Right lobe of liver (tissue), 6 donors: ENCODE measurements around the gene PTH2. TPM values are rescaled to one million over a fixed set of nuclear protein-coding genes. Genes with fewer than 3 reads are reported as not detected.
"Not testable (repeated sequence)": the region's sequence is repeated elsewhere in the genome, so short reads cannot be mapped to it uniquely, and the experiment has no call there.

Experiments
- ATAC-seq, 4 donors: fragments of 200-7000 bp; cut with Tn5 transposase; one replicate each; pipeline ENCODE4 v1.9.1; 2020; ENCODE audit warnings: mild to moderate bottlenecking in 4 of 4, moderate library complexity in 4 of 4
- DNase-seq, 3 donors: peaks; one replicate each; pipeline ENCODE4 v3.0.0-alpha.2; 2020
- H3K27ac ChIP-seq, 3 donors: fragments of 200-600 bp; one replicate each; pipeline ENCODE4 v1.8.0; 2022
- H3K27me3 ChIP-seq, 2 donors: fragments of 200-600 bp; one replicate each; pipeline ENCODE4 v1.8.0; 2022
- H3K36me3 ChIP-seq, 4 donors: fragments of 200-600 bp; sonication (generic) in 1 of 4; one replicate each; pipeline versions ENCODE4 v1.5.1 to v1.8.0; 2017 to 2022; ENCODE audit warnings: control low read depth in 1 of 4
- H3K4me1 ChIP-seq, 4 donors: fragments of 200-600 bp; sonication (generic) in 1 of 4; one replicate each; pipeline versions ENCODE4 v1.5.1 to v1.8.0; 2017 to 2022; ENCODE audit warnings: control low read depth in 1 of 4
- H3K4me3 ChIP-seq, 3 donors: fragments of 200-600 bp; one replicate each; pipeline ENCODE4 v1.8.0; 2022
- H3K9me3 ChIP-seq, 4 donors: fragments of 200-600 bp; sonication (generic) in 1 of 4; one replicate each; pipeline versions ENCODE4 v1.5.1 to v1.8.0; 2017 to 2022; ENCODE audit warnings: control low read depth in 1 of 4
- CTCF ChIP-seq, 4 donors: fragments of 200-600 bp in 3 of 4; fragments of 450-650 bp in 1 of 4; IDR thresholded peaks; one replicate each; pipeline versions ENCODE4 v1.5.1 to v1.8.0; 2016 to 2022; ENCODE audit warnings: antibody characterized with exemption in 4 of 4, mild to moderate bottlenecking in 2 of 4
- POLR2A ChIP-seq: fragments of 450-650 bp; IDR thresholded peaks from one replicate; pipeline ENCODE4 v1.6.1; 2017; ENCODE audit warnings: antibody characterized with exemption, mild to moderate bottlenecking
- WGBS: methylation state at CpG from one replicate; pipeline ENCODE4 v1.1.6; 2018; ENCODE audit warnings: low coverage, low lambda C conversion rate; ENCODE audit not compliant: insufficient coverage; ENCODE audit errors: missing lambda C conversion rate; 5-methylcytosine and 5-hydroxymethylcytosine counted together
- intact Hi-C, 2 donors: fragments of 100-400 bp; cut with DNase I; formaldehyde crosslinking; loops; one replicate each; pipeline versions ENCODE4 v1.11.2 to v1.14.1; 2022
- total RNA-seq, 6 experiments: library from RNA; depleted of rRNA in 2 of 6; stranded (reverse); fragments of >200 nt in 2 of 6; fragmentation: NEBNext Ultra II Directional in 3 of 6; extraction: Animal tissue kit (Norgen Biotek cat#: 25700) in 3 of 6; gene quantifications; one replicate each; pipeline versions ENCODE4 v1.1.0 to v1.2.4, GENCODE V29; 2016 to 2023
- donor health status: DM: no; HTN: yes; CAD: no.
- donor health status: DM: no; HTN: no; CAD: no.
- donor health status: DM: no; HTN: no; CAD: no.
- donor health status: DM: no; HTN: yes; CAD: no.
- donor health status: DM: no; HTN: yes; CAD: no.

Gene PTH2
- total RNA-seq, 6 experiments from 2014 or later: not detected

DNA sequence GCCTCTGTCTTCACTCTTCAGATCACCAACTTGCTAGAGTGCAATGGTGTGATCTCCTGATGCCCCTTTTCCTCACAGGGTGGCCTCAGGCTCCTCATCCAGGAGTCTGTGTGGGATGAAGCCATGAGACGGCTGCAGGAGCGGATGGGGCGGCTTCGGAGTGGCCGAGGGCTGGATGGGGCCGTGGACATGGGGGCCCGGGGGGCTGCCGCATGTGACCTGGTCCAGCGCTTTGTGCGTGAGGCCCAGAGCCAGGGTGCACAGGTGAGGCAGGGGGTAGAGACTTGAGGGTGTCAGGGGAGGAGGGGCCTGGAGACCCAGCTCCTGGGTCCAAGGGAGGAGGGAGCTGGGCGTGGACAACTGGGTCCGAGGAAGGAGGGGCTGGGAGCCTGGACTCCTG lies 39.3 kb upstream of the PTH2 start:
- intact Hi-C loops: no loop called here
- peaks cover 0 to 12% (median 0%) of the 10 kb centered on the region in 4 donors for H3K36me3 ChIP-seq
- no peaks in the 10 kb centered on the region for H3K4me1 ChIP-seq
- no peaks in the 10 kb centered on the region for H3K27me3 ChIP-seq
- WGBS: 90% methylated on average over 11 of the region's 12 CpGs
- no peak overlapping the region for H3K27ac ChIP-seq
- no peak for TF ChIP-seq CTCF (IDR thresholded peaks at IDR 0.05)
- TF ChIP-seq POLR2A: no peak
- H3K9me3 ChIP-seq: no peaks in the 10 kb centered on the region
- no peak for ATAC-seq
- no peak for DNase-seq
- H3K4me3 ChIP-seq: no peak overlapping the region

DNA sequence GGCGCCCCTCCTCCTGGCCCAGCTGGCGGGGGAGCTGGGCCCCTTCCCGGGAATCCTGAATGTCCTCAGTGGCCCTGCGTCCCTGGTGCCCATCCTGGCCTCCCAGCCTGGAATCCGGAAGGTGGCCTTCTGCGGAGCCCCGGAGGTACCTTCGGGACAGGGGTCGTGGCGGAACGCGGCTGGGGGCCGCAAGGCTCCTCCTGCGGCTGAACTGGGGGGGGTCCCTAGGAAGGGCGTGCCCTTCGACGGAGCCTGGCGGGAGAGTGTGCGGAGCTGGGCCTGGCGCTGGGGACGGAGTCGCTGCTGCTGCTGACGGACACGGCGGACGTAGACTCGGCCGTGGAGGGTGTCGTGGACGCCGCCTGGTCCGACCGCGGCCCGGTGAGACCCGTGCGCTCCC lies 38.4 kb upstream of the PTH2 start:
- no peak overlapping the region for H3K27ac ChIP-seq
- intact Hi-C loops: no loop called here
- peak in 1 of 4 donors; percentile 8 for ATAC-seq
- H3K9me3 ChIP-seq: no peaks in the 10 kb centered on the region
- H3K4me3 ChIP-seq: no peak overlapping the region
- WGBS: 80% methylated on average over 1 of the region's 37 CpGs
- no peaks in the 10 kb centered on the region for H3K27me3 ChIP-seq
- peaks cover 0 to 12% (median 0%) of the 10 kb centered on the region in 4 donors for H3K36me3 ChIP-seq
- no peak for DNase-seq
- H3K4me1 ChIP-seq: no peaks in the 10 kb centered on the region
- TF ChIP-seq POLR2A (no peak), CTCF (IDR thresholded peaks at IDR 0.05) (no peak)

GRCh38 chr19:49461130-49461529 lies 37.9 kb upstream of the PTH2 start:
- intact Hi-C loops: not testable (repeated sequence)
- no CpG with 5 or more reads among the region's 1 CpG for WGBS

GRCh38 chr19:49459388-49459787 lies 36.1 kb upstream of the PTH2 start:
- intact Hi-C loops: no loop called here
- no peak for TF ChIP-seq POLR2A
- TF ChIP-seq CTCF (IDR thresholded peaks at IDR 0.05): no peak
- WGBS: 83% methylated on average over 5 of the region's 12 CpGs
- Histone ChIP-seq H3K4me3 (no peak overlapping the region), H3K36me3 (peaks cover 0 to 12% (median 0%) of the 10 kb centered on the region in 4 donors), H3K27me3 (no peaks in the 10 kb centered on the region), H3K4me1 (no peaks in the 10 kb centered on the region), H3K9me3 (no peaks in the 10 kb centered on the region), H3K27ac (no peak overlapping the region)
- ATAC-seq (no peak), DNase-seq (no peak)

More at GRCh38 chr19:49461130-49461529, 37.9 kb upstream of the PTH2 start:
- ATAC-seq, H3K9me3 ChIP-seq, H3K27me3 ChIP-seq, H3K27ac ChIP-seq, H3K4me3 ChIP-seq, H3K4me1 ChIP-seq, DNase-seq: not testable (repeated sequence)
- H3K36me3 ChIP-seq: peaks cover 0 to 12% (median 0%) of the 10 kb centered on the region in 4 donors

DNA sequence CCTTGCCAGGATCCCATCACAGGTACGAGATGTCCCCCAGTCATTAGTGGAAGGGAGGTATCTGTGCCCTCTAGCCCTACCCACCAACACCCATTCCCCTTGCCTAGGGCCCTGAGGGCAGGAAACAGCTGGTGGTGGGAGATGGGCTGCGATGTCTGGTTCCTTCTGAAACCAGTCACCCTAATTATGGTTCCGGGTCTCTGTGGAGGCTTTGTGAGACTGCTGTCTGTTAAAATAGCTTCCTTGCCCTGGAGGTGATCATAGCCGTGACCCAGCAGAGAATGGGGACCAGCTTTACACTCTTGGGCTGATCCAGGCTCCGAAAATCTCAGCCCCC lies 35.3 kb upstream of the PTH2 start:
- Histone ChIP-seq H3K27me3 (no peaks in the 10 kb centered on the region), H3K4me3 (no peak overlapping the region), H3K4me1 (peaks cover 0 to 6% (median 0%) of the 10 kb centered on the region in 4 donors), H3K36me3 (peaks cover 0 to 12% (median 0%) of the 10 kb centered on the region in 4 donors), H3K27ac (peak overlapping the region in 1 of 3 donors; percentile 8), H3K9me3 (no peaks in the 10 kb centered on the region)
- intact Hi-C loops: no loop called here
- DNase-seq (no peak), ATAC-seq (peak in 1 of 4 donors; percentile 16)
- no CpG with 5 or more reads among the region's 5 CpGs for WGBS
- TF ChIP-seq CTCF (IDR thresholded peaks at IDR 0.05) (no peak), POLR2A (no peak)
